NB4 (cell line): ENCODE data around the gene MORN1.

Experiments
- MYC ChIP-seq: IDR thresholded peaks from 2 replicates; pipeline ENCODE4 v1.6.1; 2011; ENCODE audit warnings: low read depth, low read length
- POLR2A ChIP-seq: IDR thresholded peaks from 2 replicates; pipeline ENCODE4 v1.6.1; 2011; ENCODE audit warnings: mild to moderate bottlenecking; ENCODE audit not compliant: insufficient read length; ENCODE audit errors: extremely low read depth
- TF ChIP-seq, protein P1 (sequence below): IDR thresholded peaks from one replicate; pipeline ENCODE4 v1.5.1; 2012; ENCODE audit warnings: low read depth, low read length
- TF ChIP-seq, protein P2 (sequence below): IDR thresholded peaks from 2 replicates; pipeline ENCODE4 v1.6.1; 2011; ENCODE audit warnings: low read depth, low read length

GRCh38 chr1:2382621-2383361, 8.6 kb downstream of the MORN1 start:
- TF ChIP-seq POLR2A (no peak), MYC (no peak)
- TF ChIP-seq, protein P1, sequence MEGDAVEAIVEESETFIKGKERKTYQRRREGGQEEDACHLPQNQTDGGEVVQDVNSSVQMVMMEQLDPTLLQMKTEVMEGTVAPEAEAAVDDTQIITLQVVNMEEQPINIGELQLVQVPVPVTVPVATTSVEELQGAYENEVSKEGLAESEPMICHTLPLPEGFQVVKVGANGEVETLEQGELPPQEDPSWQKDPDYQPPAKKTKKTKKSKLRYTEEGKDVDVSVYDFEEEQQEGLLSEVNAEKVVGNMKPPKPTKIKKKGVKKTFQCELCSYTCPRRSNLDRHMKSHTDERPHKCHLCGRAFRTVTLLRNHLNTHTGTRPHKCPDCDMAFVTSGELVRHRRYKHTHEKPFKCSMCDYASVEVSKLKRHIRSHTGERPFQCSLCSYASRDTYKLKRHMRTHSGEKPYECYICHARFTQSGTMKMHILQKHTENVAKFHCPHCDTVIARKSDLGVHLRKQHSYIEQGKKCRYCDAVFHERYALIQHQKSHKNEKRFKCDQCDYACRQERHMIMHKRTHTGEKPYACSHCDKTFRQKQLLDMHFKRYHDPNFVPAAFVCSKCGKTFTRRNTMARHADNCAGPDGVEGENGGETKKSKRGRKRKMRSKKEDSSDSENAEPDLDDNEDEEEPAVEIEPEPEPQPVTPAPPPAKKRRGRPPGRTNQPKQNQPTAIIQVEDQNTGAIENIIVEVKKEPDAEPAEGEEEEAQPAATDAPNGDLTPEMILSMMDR = peak; percentile 41
- TF ChIP-seq, protein P2, sequence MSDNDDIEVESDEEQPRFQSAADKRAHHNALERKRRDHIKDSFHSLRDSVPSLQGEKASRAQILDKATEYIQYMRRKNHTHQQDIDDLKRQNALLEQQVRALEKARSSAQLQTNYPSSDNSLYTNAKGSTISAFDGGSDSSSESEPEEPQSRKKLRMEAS = no peak
